ENCODE results near the gene MEGF11. TPM values are rescaled to one million over a fixed set of nuclear protein-coding genes. Genes with fewer than 3 reads are reported as not detected.

Gene MEGF11
- total RNA-seq, 1 experiment from 2014 or later, result not detected

GRCh38 chr15:66212563-66212921 lies 41.0 kb downstream of the MEGF11 start:
- Histone ChIP-seq H3K4me3 (no peak overlapping the region), H4K20me1 (ENCODE audit: insufficient read depth) (no peaks in the 10 kb centered on the region), H3K27ac (no peak overlapping the region), H3K9me3 (ENCODE audit: insufficient read depth, low read depth) (no peaks in the 10 kb centered on the region), H3K79me2 (ENCODE audit: low read depth) (no peaks in the 10 kb centered on the region), H3F3A (ENCODE audit: insufficient read depth, low read depth) (no peaks in the 10 kb centered on the region), H3K36me3 (ENCODE audit: low read depth) (no peaks in the 10 kb centered on the region), H3K4me2 (no peak overlapping the region), H2AFZ (no peak overlapping the region), H3K4me1 (replicated peaks; ENCODE audit: insufficient read depth) (no peaks in the 10 kb centered on the region), H3K27me3 (ENCODE audit: insufficient read depth, low read depth) (peaks cover 14% of the 10 kb centered on the region), H3K9me2 (ENCODE audit: insufficient read depth) (no peaks in the 10 kb centered on the region)
- POLR2A ChIA-PET (ENCODE audit: unreplicated experiment), result no interaction called here
- intact Hi-C loops (cut with micrococcal nuclease; ENCODE audit: unreplicated experiment), result no loop called here
- CTCF ChIA-PET, result no interaction called here
- TF ChIP-seq EZH2 (IDR thresholded peaks at IDR 0.05; ENCODE audit: low read depth) (no peak), CTCF (conservative IDR thresholded peaks at IDR 0.05) (no peak)
- no peak for DNase-seq
- no TSS peak for BruUV-seq (replicated peaks)

GRCh38 chr15:66211670-66212562 lies 41.6 kb downstream of the MEGF11 start:
- Histone ChIP-seq H3F3A (ENCODE audit: insufficient read depth, low read depth) (no peaks in the 10 kb centered on the region), H3K9me3 (ENCODE audit: insufficient read depth, low read depth) (no peaks in the 10 kb centered on the region), H3K36me3 (ENCODE audit: low read depth) (no peaks in the 10 kb centered on the region), H3K4me2 (no peak overlapping the region), H4K20me1 (ENCODE audit: insufficient read depth) (no peaks in the 10 kb centered on the region), H2AFZ (no peak overlapping the region), H3K79me2 (ENCODE audit: low read depth) (no peaks in the 10 kb centered on the region), H3K27me3 (ENCODE audit: insufficient read depth, low read depth) (peaks cover 8% of the 10 kb centered on the region), H3K27ac (no peak overlapping the region), H3K4me3 (no peak overlapping the region), H3K4me1 (replicated peaks; ENCODE audit: insufficient read depth) (no peaks in the 10 kb centered on the region), H3K9me2 (ENCODE audit: insufficient read depth) (no peaks in the 10 kb centered on the region)
- BruUV-seq (replicated peaks), result no TSS peak
- intact Hi-C loops (cut with micrococcal nuclease; ENCODE audit: unreplicated experiment), result no loop called here
- TF ChIP-seq CTCF (conservative IDR thresholded peaks at IDR 0.05), result no peak
- TF ChIP-seq EZH2 (IDR thresholded peaks at IDR 0.05; ENCODE audit: low read depth), result no peak
- DNase-seq, result no peak
- POLR2A ChIA-PET (ENCODE audit: unreplicated experiment), result no interaction called here
- CTCF ChIA-PET, result no interaction called here

GRCh38 chr15:66210684-66211083 lies 42.9 kb downstream of the MEGF11 start:
- no peaks in the 10 kb centered on the region for H3K9me3 ChIP-seq (ENCODE audit: insufficient read depth, low read depth)
- ChIA-PET CTCF (no interaction called here), POLR2A (ENCODE audit: unreplicated experiment) (no interaction called here)
- H3K27ac ChIP-seq, result no peak overlapping the region
- 0 out of 2 replicates have a peak, but pooled peaks cover 5% of the 10 kb centered on the region for H3K27me3 ChIP-seq (ENCODE audit: insufficient read depth, low read depth)
- H3K9me2 ChIP-seq (ENCODE audit: insufficient read depth), result no peaks in the 10 kb centered on the region
- H4K20me1 ChIP-seq (ENCODE audit: insufficient read depth), result no peaks in the 10 kb centered on the region
- H3K36me3 ChIP-seq (ENCODE audit: low read depth), result no peaks in the 10 kb centered on the region
- no peaks in the 10 kb centered on the region for H3K79me2 ChIP-seq (ENCODE audit: low read depth)
- DNase-seq, result no peak
- H3K4me2 ChIP-seq, result no peak overlapping the region
- no peak for TF ChIP-seq EZH2 (IDR thresholded peaks at IDR 0.05; ENCODE audit: low read depth)
- no peak for TF ChIP-seq CTCF (conservative IDR thresholded peaks at IDR 0.05)
- no peaks in the 10 kb centered on the region for H3F3A ChIP-seq (ENCODE audit: insufficient read depth, low read depth)
- no peaks in the 10 kb centered on the region for H3K4me1 ChIP-seq (replicated peaks; ENCODE audit: insufficient read depth)
- no peak overlapping the region for H3K4me3 ChIP-seq
- BruUV-seq (replicated peaks), result no TSS peak
- no peak overlapping the region for H2AFZ ChIP-seq
- intact Hi-C loops (cut with micrococcal nuclease; ENCODE audit: unreplicated experiment), result no loop called here
